Effector CD8-positive, alpha-beta T cell (primary cell): ENCODE results near the gene AAMP.

ENCODE experiments used
- DNase-seq: peaks from one replicate; lab custom pipeline; 2025; lab: John Stamatoyannopoulos, UW

AAMP gene

GRCh38 chr2:218294430-218295022 lies 24.6 kb upstream of the AAMP start:
- DNase-seq, result no peak

- no peak for DNase-seq
These were observed 23.9 kb upstream of the AAMP start for GRCh38 chr2:218293715-218294429.

GRCh38 chr2:218292048-218293014 lies 22.4 kb upstream of the AAMP start, which contains the start of gene TMBIM1:
Gene TMBIM1 (minus strand): TSS chr2:218292503. CDS start chr2:218282141, 10,362 bp downstream.
- peak; percentile 68 for DNase-seq

GRCh38 chr2:218291318-218292047 lies 21.5 kb upstream of the AAMP start:
- DNase-seq, result no peak

GRCh38 chr2:218290316-218291261 lies 20.7 kb upstream of the AAMP start:
- DNase-seq, result peak; percentile 25

GRCh38 chr2:218289639-218290315 lies 19.8 kb upstream of the AAMP start:
- no peak for DNase-seq

- DNase-seq, result peak; percentile 70
These were observed 16.9 kb upstream of the AAMP start for GRCh38 chr2:218286570-218287459.

GRCh38 chr2:218285604-218286003 lies 15.7 kb upstream of the AAMP start:
- no peak for DNase-seq

- DNase-seq, result no peak
These were observed 14.3 kb upstream of the AAMP start for GRCh38 chr2:218284106-218284811.

- DNase-seq, result no peak
These were observed 12.4 kb upstream of the AAMP start for GRCh38 chr2:218282173-218282991.

- DNase-seq, result no peak
These were observed 11.5 kb upstream of the AAMP start for GRCh38 chr2:218281449-218281848.

- no peak for DNase-seq
These were observed 10.4 kb upstream of the AAMP start for GRCh38 chr2:218280260-218280870.

- no peak for DNase-seq
These were observed 8.8 kb upstream of the AAMP start for GRCh38 chr2:218278531-218279360.

- DNase-seq, result no peak
These were observed 8.0 kb upstream of the AAMP start for GRCh38 chr2:218277921-218278320.

- no peak for DNase-seq
These were observed 7.2 kb upstream of the AAMP start for GRCh38 chr2:218276986-218277755.
